WTC11 (cell line): ENCODE measurements around the gene RAD23B. TPM values are rescaled to one million over a fixed set of nuclear protein-coding genes. Genes with fewer than 3 reads are reported as not detected.
A peak's percentile ranks its signal among the peaks of the same experiment; 100 is the strongest.

Experiments
- ATAC-seq: fragments of 200-7000 bp; cut with Tn5 transposase; 2 replicates; pipeline ENCODE4 v1.10.0; 2021; ENCODE audit warnings: mild to moderate bottlenecking, moderate library complexity
- CTCF ChIA-PET: fragments of 300-600 bp; sonication (Branson Sonifier 250); formaldehyde crosslinking; loops from one replicate; lab custom pipeline; 2021; ENCODE audit warnings: antibody characterized with exemption; lab: Charles Lee
- POLR2A ChIA-PET: fragments of 350-600 bp; sonication (Branson Sonifier 250); formaldehyde crosslinking; loops from one replicate; lab custom pipeline; 2021; ENCODE audit warnings: antibody characterized with exemption; lab: Charles Lee
- DNase-seq: peaks from one replicate; pipeline ENCODE4 v3.0.0; 2021; ENCODE audit warnings: low spot score
- H3K27ac Mint-ChIP-seq: 2 replicates; pipeline ENCODE4 v1.8.0; 2021; ENCODE audit warnings: mixed read lengths
- H3K27me3 Mint-ChIP-seq: 2 replicates; pipeline ENCODE4 v1.8.0; 2021; ENCODE audit warnings: low read depth, mild to moderate bottlenecking, moderate library complexity, mixed read lengths
- H3K36me3 Mint-ChIP-seq: 2 replicates; pipeline ENCODE4 v1.8.0; 2021; ENCODE audit warnings: mixed read lengths
- H3K4me1 Mint-ChIP-seq: 2 replicates; pipeline ENCODE4 v1.8.0; 2022; ENCODE audit warnings: mixed read lengths
- H3K4me3 Mint-ChIP-seq: 2 replicates; pipeline ENCODE4 v1.8.0; 2021; ENCODE audit warnings: mild to moderate bottlenecking, moderate library complexity, mixed read lengths
- H3K9me3 Mint-ChIP-seq: 2 replicates; pipeline ENCODE4 v1.8.0; 2021; ENCODE audit warnings: mixed read lengths
- ATF1 ChIP-seq: sonication (generic); formaldehyde crosslinking; IDR thresholded peaks from 2 replicates; pipeline ENCODE4 v1.8.1; 2023; ENCODE audit warnings: mild to moderate bottlenecking, moderate library complexity, missing genetic modification reagents
- JUN ChIP-seq: sonication (generic); formaldehyde crosslinking; IDR thresholded peaks from 2 replicates; pipeline ENCODE4 v1.8.0; 2023; ENCODE audit warnings: mild to moderate bottlenecking, missing genetic modification reagents
- NFATC4 ChIP-seq: fragments of 250-450 bp; sonication (Bioruptor Pico); IDR thresholded peaks from 2 replicates; pipeline ENCODE4 v1.9.0; 2021; ENCODE audit warnings: mild to moderate bottlenecking
- NFE2L1 ChIP-seq: sonication (generic); formaldehyde crosslinking; IDR thresholded peaks from 2 replicates; pipeline ENCODE4 v1.8.1; 2023; ENCODE audit warnings: missing genetic modification reagents
- PRRX2 ChIP-seq: fragments of 250-450 bp; sonication (Bioruptor Pico); IDR thresholded peaks from 2 replicates; pipeline ENCODE4 v1.8.0; 2021; ENCODE audit warnings: mild to moderate bottlenecking
- SOX15 ChIP-seq: fragments of 250-450 bp; sonication (Bioruptor Pico); IDR thresholded peaks from 2 replicates; pipeline ENCODE4 v1.9.0; 2021; ENCODE audit warnings: mild to moderate bottlenecking
- TP53 ChIP-seq: sonication (generic); formaldehyde crosslinking; IDR thresholded peaks from 2 replicates; pipeline ENCODE4 v1.8.1; 2023; ENCODE audit warnings: mild to moderate bottlenecking, missing genetic modification reagents
- ZNF121 ChIP-seq: sonication (generic); formaldehyde crosslinking; IDR thresholded peaks from 2 replicates; pipeline ENCODE4 v1.8.0; 2023; ENCODE audit warnings: missing genetic modification reagents
- total RNA-seq: library from RNA; stranded (reverse); gene quantifications from 3 replicates; pipeline ENCODE4 v1.2.3, GENCODE V29; 2021
- TF ChIP-seq, protein P1 (sequence below): sonication (generic); formaldehyde crosslinking; IDR thresholded peaks from 2 replicates; pipeline ENCODE4 v1.8.1; 2022; ENCODE audit warnings: low read depth, mild to moderate bottlenecking, moderate library complexity, missing genetic modification reagents, borderline replicate concordance
- TF ChIP-seq, protein P2 (sequence below): fragments of 200-600 bp; IDR thresholded peaks from 2 replicates; pipeline ENCODE4 v1.8.0; 2022; ENCODE audit warnings: antibody characterized with exemption
- TF ChIP-seq, protein P3 (sequence below): sonication (generic); formaldehyde crosslinking; IDR thresholded peaks from 2 replicates; pipeline ENCODE4 v1.8.0; 2023; ENCODE audit warnings: missing genetic modification reagents
- TF ChIP-seq, protein P4 (sequence below): fragments of 250-450 bp; sonication (Bioruptor Pico); IDR thresholded peaks from 2 replicates; pipeline ENCODE4 v1.9.0; 2021; ENCODE audit warnings: moderate library complexity, mild to moderate bottlenecking, inconsistent platforms, borderline replicate concordance
- TF ChIP-seq, protein P5 (sequence below): fragments of 250-450 bp; sonication (Bioruptor Pico); conservative IDR thresholded peaks from 2 replicates; pipeline ENCODE4 v1.9.0; 2021; ENCODE audit warnings: mild to moderate bottlenecking
- TF ChIP-seq, protein P6 (sequence below): sonication (generic); formaldehyde crosslinking; IDR thresholded peaks from 2 replicates; pipeline ENCODE4 v1.8.1; 2023; ENCODE audit warnings: mild to moderate bottlenecking, moderate library complexity, missing genetic modification reagents
- TF ChIP-seq, protein P7 (sequence below): sonication (generic); formaldehyde crosslinking; IDR thresholded peaks from 2 replicates; pipeline ENCODE4 v1.8.0; 2022; ENCODE audit warnings: mild to moderate bottlenecking, missing genetic modification reagents
- TF ChIP-seq, protein P8 (sequence below): sonication (generic); formaldehyde crosslinking; IDR thresholded peaks from 2 replicates; pipeline ENCODE4 v1.8.0; 2022; ENCODE audit warnings: mild to moderate bottlenecking, missing genetic modification reagents
- TF ChIP-seq, protein P9 (sequence below): sonication (generic); formaldehyde crosslinking; IDR thresholded peaks from 2 replicates; pipeline ENCODE4 v1.8.1; 2022; ENCODE audit warnings: low read depth, missing genetic modification reagents, borderline replicate concordance
- TF ChIP-seq, protein P10 (sequence below): sonication (generic); formaldehyde crosslinking; IDR thresholded peaks from 2 replicates; pipeline ENCODE4 v1.8.1; 2023; ENCODE audit warnings: mild to moderate bottlenecking, missing genetic modification reagents, moderate library complexity

Gene RAD23B
- total RNA-seq, 1 experiment from 2014 or later: 150 TPM

DNA sequence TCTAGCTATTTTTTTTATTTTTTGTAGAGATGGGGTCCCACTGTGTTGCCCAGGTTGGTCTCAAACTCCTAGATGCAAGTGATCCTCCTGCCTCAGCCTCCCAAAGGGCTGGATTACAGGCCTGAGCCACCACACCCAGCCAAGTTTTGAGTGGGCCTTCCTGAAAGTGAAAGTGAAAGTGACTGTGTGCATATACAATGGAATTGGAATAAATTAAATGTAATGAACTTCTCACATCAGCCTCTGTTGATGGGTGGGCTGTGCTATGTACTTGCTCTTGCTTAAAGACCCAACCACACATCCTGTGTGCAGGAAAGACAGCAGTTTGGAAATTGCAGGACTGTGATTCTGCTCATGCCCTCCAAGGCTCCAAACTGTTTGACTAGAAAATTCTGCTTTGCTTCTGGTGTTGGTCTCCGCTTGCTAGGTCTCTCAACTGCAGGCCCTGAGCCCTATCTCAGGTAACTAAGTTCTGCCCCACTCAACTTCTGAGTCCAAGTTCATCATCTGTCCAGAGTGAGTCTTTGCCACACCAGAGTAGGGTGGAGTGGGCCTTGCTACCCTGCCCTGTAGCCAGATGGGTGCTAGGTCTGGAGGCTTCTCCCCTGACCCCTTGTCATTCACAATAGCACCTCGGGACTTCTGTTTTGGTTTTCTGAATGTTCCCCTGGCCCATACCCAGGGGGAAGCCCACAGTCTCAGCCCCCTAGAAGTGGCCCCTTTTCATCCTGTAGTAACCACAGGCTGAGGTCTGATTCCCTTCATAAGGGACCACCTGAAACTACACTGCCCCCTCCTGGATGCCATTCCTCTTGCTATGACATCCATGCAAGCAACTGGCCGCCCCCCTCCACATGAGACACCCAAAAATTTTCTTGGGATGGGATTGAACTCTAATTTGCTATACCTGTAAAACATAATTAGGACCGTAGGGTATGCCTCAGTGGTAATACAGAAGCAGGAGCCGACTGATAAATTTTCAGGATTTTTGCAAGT lies 36.5 kb upstream of the RAD23B start:
- Mint-ChIP-seq H3K36me3 (no peaks in the 10 kb centered on the region), H3K27me3 (no peaks in the 10 kb centered on the region), H3K4me3 (no peak overlapping the region), H3K9me3 (no peaks in the 10 kb centered on the region), H3K4me1 (peaks cover 44% of the 10 kb centered on the region), H3K27ac (no peak overlapping the region)
- TF ChIP-seq ZNF121 (CRISPR knock-in tag) (peak; percentile 97), ATF1 (CRISPR knock-in tag) (no peak)
- TF ChIP-seq, protein P1, sequence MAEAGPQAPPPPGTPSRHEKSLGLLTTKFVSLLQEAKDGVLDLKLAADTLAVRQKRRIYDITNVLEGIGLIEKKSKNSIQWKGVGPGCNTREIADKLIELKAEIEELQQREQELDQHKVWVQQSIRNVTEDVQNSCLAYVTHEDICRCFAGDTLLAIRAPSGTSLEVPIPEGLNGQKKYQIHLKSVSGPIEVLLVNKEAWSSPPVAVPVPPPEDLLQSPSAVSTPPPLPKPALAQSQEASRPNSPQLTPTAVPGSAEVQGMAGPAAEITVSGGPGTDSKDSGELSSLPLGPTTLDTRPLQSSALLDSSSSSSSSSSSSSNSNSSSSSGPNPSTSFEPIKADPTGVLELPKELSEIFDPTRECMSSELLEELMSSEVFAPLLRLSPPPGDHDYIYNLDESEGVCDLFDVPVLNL (CRISPR knock-in tag): no peak
- TF ChIP-seq, protein P2, sequence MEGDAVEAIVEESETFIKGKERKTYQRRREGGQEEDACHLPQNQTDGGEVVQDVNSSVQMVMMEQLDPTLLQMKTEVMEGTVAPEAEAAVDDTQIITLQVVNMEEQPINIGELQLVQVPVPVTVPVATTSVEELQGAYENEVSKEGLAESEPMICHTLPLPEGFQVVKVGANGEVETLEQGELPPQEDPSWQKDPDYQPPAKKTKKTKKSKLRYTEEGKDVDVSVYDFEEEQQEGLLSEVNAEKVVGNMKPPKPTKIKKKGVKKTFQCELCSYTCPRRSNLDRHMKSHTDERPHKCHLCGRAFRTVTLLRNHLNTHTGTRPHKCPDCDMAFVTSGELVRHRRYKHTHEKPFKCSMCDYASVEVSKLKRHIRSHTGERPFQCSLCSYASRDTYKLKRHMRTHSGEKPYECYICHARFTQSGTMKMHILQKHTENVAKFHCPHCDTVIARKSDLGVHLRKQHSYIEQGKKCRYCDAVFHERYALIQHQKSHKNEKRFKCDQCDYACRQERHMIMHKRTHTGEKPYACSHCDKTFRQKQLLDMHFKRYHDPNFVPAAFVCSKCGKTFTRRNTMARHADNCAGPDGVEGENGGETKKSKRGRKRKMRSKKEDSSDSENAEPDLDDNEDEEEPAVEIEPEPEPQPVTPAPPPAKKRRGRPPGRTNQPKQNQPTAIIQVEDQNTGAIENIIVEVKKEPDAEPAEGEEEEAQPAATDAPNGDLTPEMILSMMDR: 0 out of 2 replicates have a peak, but pooled peaks have one; percentile 26
- TF ChIP-seq, protein P3, sequence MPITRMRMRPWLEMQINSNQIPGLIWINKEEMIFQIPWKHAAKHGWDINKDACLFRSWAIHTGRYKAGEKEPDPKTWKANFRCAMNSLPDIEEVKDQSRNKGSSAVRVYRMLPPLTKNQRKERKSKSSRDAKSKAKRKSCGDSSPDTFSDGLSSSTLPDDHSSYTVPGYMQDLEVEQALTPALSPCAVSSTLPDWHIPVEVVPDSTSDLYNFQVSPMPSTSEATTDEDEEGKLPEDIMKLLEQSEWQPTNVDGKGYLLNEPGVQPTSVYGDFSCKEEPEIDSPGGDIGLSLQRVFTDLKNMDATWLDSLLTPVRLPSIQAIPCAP (CRISPR knock-in tag): 0 out of 2 replicates have a peak, but pooled peaks have one; percentile 25
- TF ChIP-seq, protein P4, sequence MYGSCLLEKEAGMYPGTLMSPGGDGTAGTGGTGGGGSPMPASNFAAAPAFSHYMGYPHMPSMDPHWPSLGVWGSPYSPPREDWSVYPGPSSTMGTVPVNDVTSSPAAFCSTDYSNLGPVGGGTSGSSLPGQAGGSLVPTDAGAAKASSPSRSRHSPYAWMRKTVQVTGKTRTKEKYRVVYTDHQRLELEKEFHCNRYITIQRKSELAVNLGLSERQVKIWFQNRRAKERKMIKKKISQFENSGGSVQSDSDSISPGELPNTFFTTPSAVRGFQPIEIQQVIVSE: no peak
- ATAC-seq (peak; percentile 64), DNase-seq (peak; percentile 69)
- ChIA-PET POLR2A (no interaction called here), CTCF (no interaction called here)

DNA sequence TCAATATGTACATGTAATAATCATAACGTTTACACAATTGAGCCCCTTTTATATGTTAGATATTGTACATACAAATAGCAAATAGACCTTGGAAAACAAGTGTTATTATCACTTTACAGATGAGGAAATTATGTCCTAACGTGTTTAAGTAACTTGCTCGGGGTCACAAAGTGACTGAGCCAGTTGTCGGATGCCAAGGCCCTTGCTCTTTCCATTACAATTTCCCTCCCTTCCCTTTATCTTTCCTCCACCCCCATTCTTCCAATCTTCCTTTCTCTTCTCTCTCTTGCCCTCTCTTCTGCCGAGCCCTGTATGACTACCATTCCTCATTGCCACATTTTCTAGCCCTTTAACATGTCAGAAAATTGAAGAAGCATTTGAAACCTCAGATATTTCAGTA lies 34.4 kb upstream of the RAD23B start:
- Mint-ChIP-seq H3K9me3 (peaks cover 4% of the 10 kb centered on the region; the same call in 1 of the 2 replicates), H3K27ac (peak overlapping the region; percentile 95), H3K36me3 (no peaks in the 10 kb centered on the region), H3K4me1 (peaks cover 29% of the 10 kb centered on the region), H3K4me3 (peak overlapping the region; percentile 12; the same call in 1 of the 2 replicates), H3K27me3 (no peaks in the 10 kb centered on the region)
- ATAC-seq (peak; percentile 25), DNase-seq (no peak)
- ChIA-PET POLR2A (no interaction called here), CTCF (interaction anchor here (1.0 to 2.3 kb wide), 3 partner anchors 12 to 92 kb away, joined by 3 to 10 read pairs (median 5); no protein-coding TSS in a partner anchor)
- TF ChIP-seq JUN (CRISPR knock-in tag): no peak
- TF ChIP-seq, protein P5, sequence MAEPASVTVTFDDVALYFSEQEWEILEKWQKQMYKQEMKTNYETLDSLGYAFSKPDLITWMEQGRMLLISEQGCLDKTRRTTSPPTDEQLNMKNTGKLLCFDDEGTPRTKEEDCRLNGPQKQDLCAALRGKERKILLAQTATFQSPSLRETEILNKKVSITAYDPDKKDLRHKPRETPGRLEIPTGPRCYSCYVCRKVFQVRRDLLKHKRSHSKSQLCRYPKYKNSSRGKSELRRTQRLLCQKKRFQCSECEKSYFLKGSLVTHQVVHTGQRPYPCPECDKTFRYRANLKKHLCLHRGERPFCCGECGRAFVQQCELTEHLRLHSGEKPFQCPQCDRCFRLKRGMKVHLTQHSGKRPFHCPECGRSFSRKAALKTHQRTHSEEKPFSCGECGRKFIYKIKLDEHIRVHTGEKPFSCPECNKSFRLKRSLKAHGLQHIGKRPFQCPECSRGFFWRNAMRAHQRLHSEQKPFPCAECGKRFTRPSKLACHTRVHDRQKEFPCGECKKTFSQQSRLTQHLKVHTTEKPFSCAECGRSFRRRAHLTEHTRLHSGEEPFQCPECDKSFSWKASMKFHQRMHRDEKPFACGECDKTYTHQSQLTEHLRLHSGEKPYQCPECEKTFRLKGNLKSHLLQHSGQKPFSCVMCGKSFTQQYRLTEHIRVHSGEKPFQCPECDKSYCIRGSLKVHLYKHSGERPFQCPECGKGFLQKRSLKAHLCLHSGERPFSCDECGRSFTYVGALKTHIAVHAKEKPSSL (CRISPR knock-in tag): no peak
- TF ChIP-seq SOX15 (CRISPR knock-in tag): no peak
- TF ChIP-seq NFE2L1 (CRISPR knock-in tag): no peak
- TF ChIP-seq, protein P1 (CRISPR knock-in tag): no peak
- TF ChIP-seq, protein P6, sequence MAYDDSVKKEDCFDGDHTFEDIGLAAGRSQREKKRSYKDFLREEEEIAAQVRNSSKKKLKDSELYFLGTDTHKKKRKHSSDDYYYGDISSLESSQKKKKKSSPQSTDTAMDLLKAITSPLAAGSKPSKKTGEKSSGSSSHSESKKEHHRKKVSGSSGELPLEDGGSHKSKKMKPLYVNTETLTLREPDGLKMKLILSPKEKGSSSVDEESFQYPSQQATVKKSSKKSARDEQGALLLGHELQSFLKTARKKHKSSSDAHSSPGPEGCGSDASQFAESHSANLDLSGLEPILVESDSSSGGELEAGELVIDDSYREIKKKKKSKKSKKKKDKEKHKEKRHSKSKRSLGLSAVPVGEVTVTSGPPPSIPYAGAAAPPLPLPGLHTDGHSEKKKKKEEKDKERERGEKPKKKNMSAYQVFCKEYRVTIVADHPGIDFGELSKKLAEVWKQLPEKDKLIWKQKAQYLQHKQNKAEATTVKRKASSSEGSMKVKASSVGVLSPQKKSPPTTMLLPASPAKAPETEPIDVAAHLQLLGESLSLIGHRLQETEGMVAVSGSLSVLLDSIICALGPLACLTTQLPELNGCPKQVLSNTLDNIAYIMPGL: no peak
- no peak for TF ChIP-seq PRRX2
- TF ChIP-seq, protein P7, sequence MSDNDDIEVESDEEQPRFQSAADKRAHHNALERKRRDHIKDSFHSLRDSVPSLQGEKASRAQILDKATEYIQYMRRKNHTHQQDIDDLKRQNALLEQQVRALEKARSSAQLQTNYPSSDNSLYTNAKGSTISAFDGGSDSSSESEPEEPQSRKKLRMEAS (CRISPR knock-in tag): no peak
- TF ChIP-seq, protein P8, sequence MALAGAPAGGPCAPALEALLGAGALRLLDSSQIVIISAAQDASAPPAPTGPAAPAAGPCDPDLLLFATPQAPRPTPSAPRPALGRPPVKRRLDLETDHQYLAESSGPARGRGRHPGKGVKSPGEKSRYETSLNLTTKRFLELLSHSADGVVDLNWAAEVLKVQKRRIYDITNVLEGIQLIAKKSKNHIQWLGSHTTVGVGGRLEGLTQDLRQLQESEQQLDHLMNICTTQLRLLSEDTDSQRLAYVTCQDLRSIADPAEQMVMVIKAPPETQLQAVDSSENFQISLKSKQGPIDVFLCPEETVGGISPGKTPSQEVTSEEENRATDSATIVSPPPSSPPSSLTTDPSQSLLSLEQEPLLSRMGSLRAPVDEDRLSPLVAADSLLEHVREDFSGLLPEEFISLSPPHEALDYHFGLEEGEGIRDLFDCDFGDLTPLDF (CRISPR knock-in tag): no peak
- TF ChIP-seq, protein P9, sequence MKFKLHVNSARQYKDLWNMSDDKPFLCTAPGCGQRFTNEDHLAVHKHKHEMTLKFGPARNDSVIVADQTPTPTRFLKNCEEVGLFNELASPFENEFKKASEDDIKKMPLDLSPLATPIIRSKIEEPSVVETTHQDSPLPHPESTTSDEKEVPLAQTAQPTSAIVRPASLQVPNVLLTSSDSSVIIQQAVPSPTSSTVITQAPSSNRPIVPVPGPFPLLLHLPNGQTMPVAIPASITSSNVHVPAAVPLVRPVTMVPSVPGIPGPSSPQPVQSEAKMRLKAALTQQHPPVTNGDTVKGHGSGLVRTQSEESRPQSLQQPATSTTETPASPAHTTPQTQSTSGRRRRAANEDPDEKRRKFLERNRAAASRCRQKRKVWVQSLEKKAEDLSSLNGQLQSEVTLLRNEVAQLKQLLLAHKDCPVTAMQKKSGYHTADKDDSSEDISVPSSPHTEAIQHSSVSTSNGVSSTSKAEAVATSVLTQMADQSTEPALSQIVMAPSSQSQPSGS (CRISPR knock-in tag): no peak
- TF ChIP-seq TP53 (CRISPR knock-in tag): no peak
- no peak for TF ChIP-seq NFATC4 (CRISPR knock-in tag)
- TF ChIP-seq, protein P10, sequence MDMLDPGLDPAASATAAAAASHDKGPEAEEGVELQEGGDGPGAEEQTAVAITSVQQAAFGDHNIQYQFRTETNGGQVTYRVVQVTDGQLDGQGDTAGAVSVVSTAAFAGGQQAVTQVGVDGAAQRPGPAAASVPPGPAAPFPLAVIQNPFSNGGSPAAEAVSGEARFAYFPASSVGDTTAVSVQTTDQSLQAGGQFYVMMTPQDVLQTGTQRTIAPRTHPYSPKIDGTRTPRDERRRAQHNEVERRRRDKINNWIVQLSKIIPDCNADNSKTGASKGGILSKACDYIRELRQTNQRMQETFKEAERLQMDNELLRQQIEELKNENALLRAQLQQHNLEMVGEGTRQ: no peak
